CD14-positive monocyte (primary cell): ENCODE measurements around the gene POU2AF3. TPM values are rescaled to one million over a fixed set of nuclear protein-coding genes. Genes with fewer than 3 reads are reported as not detected.

Source experiments
- DNase-seq, 3 donors: peaks; one replicate each; pipeline ENCODE4 v3.0.0-alpha.2; 2011 to 2022
- H2AFZ ChIP-seq: 2 replicates; pipeline ENCODE4 v1.6.0; 2012; ENCODE audit warnings: mild to moderate bottlenecking, low read depth, low read length, inconsistent platforms; ENCODE audit not compliant: insufficient read depth, poor library complexity, severe bottlenecking
- H3K27ac ChIP-seq, 2 donors: 1 replicate in 1 of 2; 2 replicates in 1 of 2; pipeline ENCODE4 v1.5.1; 2012 to 2013; ENCODE audit warnings: low read length in 2 of 2, control low read depth in 1 of 2, inconsistent platforms in 1 of 2, low read depth in 1 of 2, mild to moderate bottlenecking in 1 of 2
- H3K27me3 ChIP-seq, 2 donors: one replicate each; pipeline versions ENCODE4 v1.6.0 to v1.6.1; 2011 to 2013; ENCODE audit warnings: low read length in 2 of 2; ENCODE audit not compliant: control insufficient read depth in 2 of 2, insufficient read depth in 2 of 2
- H3K36me3 ChIP-seq, 2 donors: replicated peaks in 1 of 2; 1 replicate in 1 of 2; 2 replicates in 1 of 2; pipeline versions ENCODE4 v1.5.1 to v1.6.1; 2012 to 2013; ENCODE audit warnings: low read length in 2 of 2, control low read depth in 1 of 2, inconsistent platforms in 1 of 2, mild to moderate bottlenecking in 1 of 2; ENCODE audit not compliant: insufficient read depth in 2 of 2, control insufficient read depth in 1 of 2
- H3K4me1 ChIP-seq, 2 donors: 1 replicate in 1 of 2; 2 replicates in 1 of 2; pipeline versions ENCODE4 v1.5.1 to v1.6.1; 2012 to 2013; ENCODE audit warnings: low read length in 2 of 2, control low read depth in 1 of 2, inconsistent platforms in 1 of 2, mild to moderate bottlenecking in 1 of 2, moderate library complexity in 1 of 2; ENCODE audit not compliant: insufficient read depth in 2 of 2, control insufficient read depth in 1 of 2
- H3K4me2 ChIP-seq: replicated peaks from 2 replicates; pipeline ENCODE3; 2012; ENCODE audit warnings: low read length, moderate library complexity, mild to moderate bottlenecking; ENCODE audit not compliant: poor library complexity, severe bottlenecking; ENCODE audit errors: extremely low read depth
- H3K4me3 ChIP-seq, 3 experiments: fragments of 200-600 bp in 1 of 3; sonication (generic) in 1 of 3; replicated peaks in 1 of 3; 1 replicate in 2 of 3; 2 replicates in 1 of 3; pipeline ENCODE4 v1.5.1; 2011 to 2013; ENCODE audit warnings: low read length in 3 of 3, mild to moderate bottlenecking in 3 of 3, control low read depth in 2 of 3, low read depth in 2 of 3, inconsistent platforms in 1 of 3, moderate library complexity in 1 of 3
- H3K79me2 ChIP-seq: 2 replicates; pipeline ENCODE4 v1.6.0; 2012; ENCODE audit warnings: mild to moderate bottlenecking, control low read depth, inconsistent platforms, low read length, moderate library complexity; ENCODE audit not compliant: insufficient read depth
- H3K9ac ChIP-seq: 2 replicates; pipeline ENCODE4 v1.6.0; 2017; ENCODE audit warnings: low read length, mild to moderate bottlenecking; ENCODE audit not compliant: insufficient read depth, poor library complexity, severe bottlenecking
- H3K9me3 ChIP-seq, 2 donors: replicated peaks in 1 of 2; 1 replicate in 1 of 2; 2 replicates in 1 of 2; pipeline versions ENCODE4 v1.5.1 to v1.6.1; 2012 to 2013; ENCODE audit warnings: low read length in 2 of 2, control low read depth in 1 of 2; ENCODE audit not compliant: control insufficient read depth in 1 of 2, insufficient read depth in 1 of 2
- H4K20me1 ChIP-seq: 2 replicates; pipeline ENCODE4 v1.6.0; 2012; ENCODE audit warnings: mild to moderate bottlenecking, low read length, control low read depth, moderate library complexity; ENCODE audit not compliant: insufficient read depth
- H3K27ac Mint-ChIP-seq, 7 donors: one replicate each; pipeline ENCODE4 v1.8.0; 2020; ENCODE audit warnings: mild to moderate bottlenecking in 7 of 7, mixed read lengths in 7 of 7, moderate library complexity in 6 of 7, inconsistent platforms in 2 of 7
- H3K27me3 Mint-ChIP-seq, 3 donors: one replicate each; pipeline ENCODE4 v1.8.0; 2021 to 2022; ENCODE audit warnings: low read depth in 3 of 3, mild to moderate bottlenecking in 3 of 3, mixed read lengths in 3 of 3, moderate library complexity in 3 of 3, inconsistent platforms in 1 of 3
- H3K36me3 Mint-ChIP-seq, 2 donors: one replicate each; pipeline ENCODE4 v1.8.0; 2020; ENCODE audit warnings: mixed read lengths in 2 of 2, inconsistent platforms in 1 of 2, mild to moderate bottlenecking in 1 of 2
- H3K4me1 Mint-ChIP-seq: one replicate; pipeline ENCODE4 v1.8.0; 2020; ENCODE audit warnings: mild to moderate bottlenecking, mixed read lengths
- H3K4me3 Mint-ChIP-seq, 2 donors: one replicate each; pipeline ENCODE4 v1.8.0; 2020; ENCODE audit warnings: mild to moderate bottlenecking in 2 of 2, mixed read lengths in 2 of 2, moderate library complexity in 1 of 2
- H3K9me3 Mint-ChIP-seq, 7 donors: one replicate each; pipeline ENCODE4 v1.8.0; 2020 to 2022; ENCODE audit warnings: mixed read lengths in 7 of 7, mild to moderate bottlenecking in 6 of 7, moderate library complexity in 6 of 7, inconsistent platforms in 2 of 7
- CTCF ChIP-seq: fragments of 200-600 bp; IDR thresholded peaks from one replicate; pipeline ENCODE4 v1.8.0; 2022; ENCODE audit warnings: antibody characterized with exemption, mild to moderate bottlenecking
- WGBS: methylation state at CpG from one replicate; pipeline ENCODE4 v1.1.5; 2013; ENCODE audit warnings: missing lambda C conversion rate; ENCODE audit not compliant: insufficient coverage; 5-methylcytosine and 5-hydroxymethylcytosine counted together
- intact Hi-C, 2 donors: fragments of 100-400 bp; cut with micrococcal nuclease; formaldehyde crosslinking; loops; one replicate each; pipeline versions ENCODE4 v1.15.0 to v1.15.1; 2023
- polyA plus RNA-seq, 3 donors: library from polyadenylated mRNA; depleted of rRNA in 1 of 3; unstranded in 2 of 3; stranded (reverse) in 1 of 3; fragments of 300-500 nt in 2 of 3; fragments of >200 nt in 1 of 3; fragmentation: Illumina TruSeq in 2 of 3; gene quantifications; 1 replicate in 2 of 3; 2 replicates in 1 of 3; pipeline ENCODE4 v1.2.3, GENCODE V29; 2012 to 2021

Gene POU2AF3
- polyA plus RNA-seq, 3 donors = not detected

- no peak overlapping the region for H3K9ac ChIP-seq
- H3K27ac ChIP-seq = no peak overlapping the region
- no peak overlapping the region for H3K4me3 Mint-ChIP-seq
- H3K79me2 ChIP-seq = no peaks in the 10 kb centered on the region
- DNase-seq = no peak
- intact Hi-C loops = no loop called here
- H3K27me3 Mint-ChIP-seq = peaks cover 0 to 5% (median 1%) of the 10 kb centered on the region in 3 donors
- no peaks in the 10 kb centered on the region for H3K4me1 Mint-ChIP-seq
- H3K36me3 ChIP-seq = no peaks in the 10 kb centered on the region
- no peak overlapping the region for H3K27ac Mint-ChIP-seq
- H3K27me3 ChIP-seq = no peaks in the 10 kb centered on the region
- no peaks in the 10 kb centered on the region for H3K4me1 ChIP-seq
- H3K9me3 ChIP-seq = no peaks in the 10 kb centered on the region
- no peak overlapping the region for H3K4me3 ChIP-seq
- H3K36me3 Mint-ChIP-seq = no peaks in the 10 kb centered on the region
- H3K9me3 Mint-ChIP-seq = peaks cover 0 to 5% (median 2%) of the 10 kb centered on the region in 7 donors
- no peak overlapping the region for H2AFZ ChIP-seq
- no CpG with 5 or more reads among the region's 3 CpGs for WGBS
- no peak for TF ChIP-seq CTCF
- no peak overlapping the region for H3K4me2 ChIP-seq
- H4K20me1 ChIP-seq = no peaks in the 10 kb centered on the region
These were observed 44.0 kb downstream of the POU2AF3 start for GRCh38 chr11:111342329-111342728.

GRCh38 chr11:111344032-111344431 is 45.7 kb downstream of the POU2AF3 start:
- Mint-ChIP-seq H3K27me3 (peaks cover 0 to 5% (median 0%) of the 10 kb centered on the region in 3 donors), H3K4me3 (no peak overlapping the region), H3K36me3 (no peaks in the 10 kb centered on the region), H3K4me1 (no peaks in the 10 kb centered on the region), H3K27ac (no peak overlapping the region), H3K9me3 (peaks cover 0 to 5% (median 2%) of the 10 kb centered on the region in 7 donors)
- Histone ChIP-seq H3K4me1 (no peaks in the 10 kb centered on the region), H3K27ac (no peak overlapping the region), H3K27me3 (no peaks in the 10 kb centered on the region), H4K20me1 (no peaks in the 10 kb centered on the region), H3K9ac (no peak overlapping the region), H3K36me3 (no peaks in the 10 kb centered on the region), H3K4me3 (no peak overlapping the region), H3K4me2 (no peak overlapping the region), H3K9me3 (no peaks in the 10 kb centered on the region), H3K79me2 (no peaks in the 10 kb centered on the region), H2AFZ (no peak overlapping the region)
- TF ChIP-seq CTCF = no peak
- DNase-seq = no peak
- WGBS = 100% methylated on average over 2 of the region's 3 CpGs
- intact Hi-C loops = no loop called here
